H1 (cell line): ENCODE measurements around the gene FPGS. TPM values are rescaled to one million over a fixed set of nuclear protein-coding genes. Genes with fewer than 3 reads are reported as not detected.

Experiments used
- CTCF ChIA-PET: fragments of 300-600 bp; sonication (Branson Sonifier 250); formaldehyde crosslinking; loops from one replicate; lab custom pipeline; 2021; ENCODE audit not compliant: partially characterized antibody; lab: Charles Lee
- POLR2A ChIA-PET: fragments of 300-600 bp; sonication (Branson Sonifier 250); formaldehyde crosslinking; loops from one replicate; lab custom pipeline; 2021; ENCODE audit warnings: inconsistent platforms; ENCODE audit not compliant: partially characterized antibody; lab: Charles Lee
- DNase-seq, 2 experiments: peaks; one replicate each; pipeline versions ENCODE4 v3.0.0 to v3.0.0-alpha.2; 2010 to 2022; ENCODE audit warnings: low spot score in 2 of 2, low read depth in 1 of 2, mixed read lengths in 1 of 2
- FAIRE-seq: peaks from 2 replicates; lab custom pipeline; 2011; peaks lifted over from hg19 to GRCh38; lab: Jason Lieb, UNC
- H2AFZ ChIP-seq: 2 replicates; pipeline ENCODE4 v1.8.1; 2012; ENCODE audit warnings: low read length, inconsistent platforms
- H2AK5ac ChIP-seq: 2 replicates; pipeline ENCODE4 v1.6.1; 2013; ENCODE audit warnings: low read depth, low read length
- H2BK120ac ChIP-seq: replicated peaks from 2 replicates; pipeline ENCODE3; 2013; ENCODE audit warnings: low read depth, low read length, inconsistent platforms
- H2BK12ac ChIP-seq: 2 replicates; pipeline ENCODE4 v1.6.1; 2013; ENCODE audit warnings: low read depth, low read length
- H2BK15ac ChIP-seq: 2 replicates; pipeline ENCODE4 v1.6.1; 2013; ENCODE audit warnings: low read length
- H2BK20ac ChIP-seq: 2 replicates; pipeline ENCODE4 v1.6.1; 2013; ENCODE audit warnings: low read length
- H2BK5ac ChIP-seq: 2 replicates; pipeline ENCODE4 v1.6.1; 2013; ENCODE audit warnings: low read depth, low read length
- H3K14ac ChIP-seq: 2 replicates; pipeline ENCODE4 v1.6.1; 2013; ENCODE audit warnings: inconsistent platforms; ENCODE audit not compliant: insufficient read length
- H3K18ac ChIP-seq: 2 replicates; pipeline ENCODE4 v1.6.1; 2013; ENCODE audit warnings: low read length; ENCODE audit errors: extremely low read depth
- H3K23ac ChIP-seq: 2 replicates; pipeline ENCODE4 v1.6.1; 2013; ENCODE audit warnings: inconsistent platforms; ENCODE audit not compliant: insufficient read length
- H3K23me2 ChIP-seq: 2 replicates; pipeline ENCODE4 v1.6.1; 2013; ENCODE audit warnings: low read depth, low read length
- H3K27ac ChIP-seq: 2 replicates; pipeline ENCODE4 v1.6.1; 2011; ENCODE audit warnings: low read depth, low read length, inconsistent platforms
- H3K27me3 ChIP-seq, 4 experiments: replicated peaks in 1 of 4; 1 replicate in 1 of 4; 2 replicates in 3 of 4; pipeline versions ENCODE4 v1.6.1 to v1.8.1; 2011 to 2013; ENCODE audit warnings: low read length in 3 of 4, mild to moderate bottlenecking in 3 of 4, inconsistent platforms in 2 of 4, mixed read lengths in 2 of 4, moderate library complexity in 1 of 4; ENCODE audit not compliant: control insufficient read depth in 3 of 4, insufficient read depth in 3 of 4; ENCODE audit errors: extremely low read depth in 1 of 4
- H3K36me3 ChIP-seq, 4 experiments: 2 replicates each; pipeline versions ENCODE4 v1.6.1 to v1.8.1; 2011 to 2013; ENCODE audit warnings: mild to moderate bottlenecking in 4 of 4, low read length in 3 of 4, moderate library complexity in 2 of 4, control low read depth in 1 of 4, inconsistent platforms in 1 of 4; ENCODE audit not compliant: insufficient read depth in 4 of 4, control insufficient read depth in 2 of 4
- H3K4ac ChIP-seq: replicated peaks from 2 replicates; pipeline ENCODE3; 2013; ENCODE audit warnings: low read length, low read depth, mixed read lengths, inconsistent platforms; ENCODE audit not compliant: insufficient read length
- H3K4me1 ChIP-seq, 4 experiments: replicated peaks in 1 of 4; 1 replicate in 1 of 4; 2 replicates in 3 of 4; pipeline versions ENCODE4 v1.6.1 to v1.8.1; 2011 to 2013; ENCODE audit warnings: low read length in 3 of 4, inconsistent platforms in 2 of 4, mixed read lengths in 1 of 4; ENCODE audit not compliant: insufficient read depth in 4 of 4, control insufficient read depth in 3 of 4
- H3K4me2 ChIP-seq, 2 experiments: 2 replicates each; pipeline versions ENCODE4 v1.6.1 to v1.8.1; 2011 to 2013; ENCODE audit warnings: low read depth in 2 of 2, low read length in 2 of 2, control low read depth in 1 of 2, inconsistent platforms in 1 of 2, mild to moderate bottlenecking in 1 of 2; ENCODE audit not compliant: insufficient read depth in 1 of 2
- H3K4me3 ChIP-seq, 4 experiments: fragments of 200-600, 300-600 bp in 1 of 4; sonication (generic), shearing (Covaris generic), sonication (Bioruptor Twin) in 1 of 4; 2 replicates each; pipeline versions ENCODE4 v1.5.1 to v1.8.1; 2011 to 2016; ENCODE audit warnings: low read length in 4 of 4, low read depth in 3 of 4, control low read depth in 2 of 4, inconsistent platforms in 2 of 4, mild to moderate bottlenecking in 2 of 4, mixed read lengths in 1 of 4, moderate library complexity in 1 of 4; ENCODE audit not compliant: insufficient read depth in 2 of 4; ENCODE audit errors: extremely low read depth in 1 of 4
- H3K56ac ChIP-seq: replicated peaks from 2 replicates; pipeline ENCODE3; 2013; ENCODE audit warnings: low read depth, mild to moderate bottlenecking, mixed read lengths, low read length, inconsistent platforms; ENCODE audit not compliant: insufficient read length
- H3K79me1 ChIP-seq: 2 replicates; pipeline ENCODE4 v1.6.1; 2013; ENCODE audit warnings: low read depth, low read length, control low read depth
- H3K79me2 ChIP-seq, 2 experiments: 2 replicates each; pipeline versions ENCODE4 v1.6.1 to v1.8.1; 2012 to 2013; ENCODE audit warnings: low read length in 2 of 2, mild to moderate bottlenecking in 2 of 2, inconsistent platforms in 1 of 2; ENCODE audit not compliant: insufficient read depth in 2 of 2, control insufficient read depth in 1 of 2
- H3K9ac ChIP-seq, 4 experiments: replicated peaks in 1 of 4; 1 replicate in 1 of 4; 2 replicates in 3 of 4; pipeline versions ENCODE4 v1.6.1 to v1.8.1; 2011 to 2013; ENCODE audit warnings: low read depth in 3 of 4, low read length in 3 of 4, control low read depth in 2 of 4, mild to moderate bottlenecking in 2 of 4, moderate library complexity in 2 of 4, inconsistent platforms in 1 of 4; ENCODE audit errors: extremely low read depth in 1 of 4
- H3K9me3 ChIP-seq, 2 experiments: 2 replicates each; pipeline versions ENCODE4 v1.6.1 to v1.8.1; 2012 to 2013; ENCODE audit warnings: mild to moderate bottlenecking in 2 of 2, moderate library complexity in 2 of 2, control low read depth in 1 of 2, inconsistent platforms in 1 of 2, low read depth in 1 of 2, low read length in 1 of 2, mixed read lengths in 1 of 2; ENCODE audit not compliant: insufficient read depth in 2 of 2
- H4K20me1 ChIP-seq, 2 experiments: replicated peaks in 1 of 2; 2 replicates each; pipeline versions ENCODE3 to v1.8.1; 2011 to 2013; ENCODE audit warnings: inconsistent platforms in 2 of 2, low read length in 2 of 2, mild to moderate bottlenecking in 1 of 2; ENCODE audit not compliant: insufficient read depth in 2 of 2, control insufficient read depth in 1 of 2
- H4K5ac ChIP-seq: 2 replicates; pipeline ENCODE4 v1.6.1; 2013; ENCODE audit warnings: low read length, low read depth, mixed read lengths, inconsistent platforms; ENCODE audit not compliant: insufficient read length
- H4K8ac ChIP-seq: 2 replicates; pipeline ENCODE4 v1.8.0; 2013; ENCODE audit warnings: mild to moderate bottlenecking, moderate library complexity, low read length, inconsistent platforms; ENCODE audit not compliant: insufficient read depth; ENCODE audit errors: extremely low read depth
- H4K91ac ChIP-seq: replicated peaks from 2 replicates; pipeline ENCODE3; 2013; ENCODE audit warnings: low read length, mixed read lengths, inconsistent platforms; ENCODE audit not compliant: insufficient read length
- ASH2L ChIP-seq: fragments of 200-600, 300-600 bp; sonication (generic); IDR thresholded peaks from one replicate; pipeline ENCODE4 v1.7.1; 2017; ENCODE audit warnings: low read length
- BRCA1 ChIP-seq: IDR thresholded peaks from 2 replicates; pipeline ENCODE4 v1.6.1; 2012; ENCODE audit warnings: low read depth, low read length, improper control_type of control experiment
- CTCF ChIP-seq, 3 experiments: IDR thresholded peaks; 1 replicate in 2 of 3; 2 replicates in 1 of 3; pipeline versions ENCODE4 v1.5.1 to v1.6.1; 2011; ENCODE audit warnings: low read length in 3 of 3, mild to moderate bottlenecking in 3 of 3, inconsistent platforms in 2 of 3, low read depth in 1 of 3, moderate library complexity in 1 of 3; ENCODE audit not compliant: insufficient read depth in 1 of 3; ENCODE audit errors: control extremely low read depth in 1 of 3
- E2F6 ChIP-seq: IDR thresholded peaks from 2 replicates; pipeline ENCODE4 v1.6.1; 2012; ENCODE audit warnings: inconsistent platforms
- EGR1 ChIP-seq: IDR thresholded peaks from 2 replicates; pipeline ENCODE4 v1.6.1; 2011; ENCODE audit warnings: low read depth, low read length, borderline replicate concordance
- FOSL1 ChIP-seq: IDR thresholded peaks from 2 replicates; pipeline ENCODE4 v1.6.1; 2011; ENCODE audit warnings: mild to moderate bottlenecking, low read depth, low read length, moderate library complexity; ENCODE audit not compliant: insufficient read depth
- JUN ChIP-seq: IDR thresholded peaks from 2 replicates; pipeline ENCODE4 v1.6.1; 2011; ENCODE audit warnings: low read depth, mild to moderate bottlenecking, improper control_type of control experiment, low read length
- KDM4A ChIP-seq: IDR thresholded peaks from one replicate; pipeline ENCODE4 v1.7.1; 2012; ENCODE audit warnings: low read depth, mild to moderate bottlenecking, moderate library complexity, low read length, inconsistent platforms; ENCODE audit not compliant: severe bottlenecking
- RNF2 ChIP-seq: fragments of 200-900, 300-1000 bp; sonication (generic); IDR thresholded peaks from 2 replicates; pipeline ENCODE4 v1.7.1; 2016; ENCODE audit warnings: borderline replicate concordance, low read depth, mild to moderate bottlenecking, antibody characterized with exemption, low read length; ENCODE audit not compliant: poor library complexity, severe bottlenecking; ENCODE audit errors: missing control alignments
- SUZ12 ChIP-seq: fragments of 200-600 bp; sonication (generic); IDR thresholded peaks from 2 replicates; pipeline ENCODE4 v1.6.1; 2012; ENCODE audit warnings: mild to moderate bottlenecking, inconsistent platforms, low read length, moderate library complexity, mixed read lengths
- WGBS, 2 experiments: shearing (Covaris generic) in 1 of 2; methylation state at CpG; one replicate each; pipeline versions ENCODE4 v1.1.6 to v1.1.7; 2013 to 2015; ENCODE audit warnings: low lambda C conversion rate in 2 of 2, mixed read lengths in 2 of 2, inconsistent platforms in 1 of 2, low coverage in 1 of 2, missing lambda C conversion rate in 1 of 2; ENCODE audit not compliant: insufficient replicate concordance in 2 of 2, insufficient coverage in 1 of 2, insufficient read length in 1 of 2; ENCODE audit errors: extremely low coverage in 1 of 2, missing lambda C conversion rate in 1 of 2; 5-methylcytosine and 5-hydroxymethylcytosine counted together
- polyA plus RNA-seq, 7 experiments: library from polyadenylated mRNA; depleted of rRNA in 3 of 7; stranded (reverse) in 5 of 7; unstranded in 2 of 7; fragments of >200 nt in 5 of 7; fragments of 200-250 nt in 2 of 7; gene quantifications; 1 replicate in 5 of 7; 2 replicates in 1 of 7; 4 replicates in 1 of 7; pipeline versions ENCODE4 v1.2.1 to v1.2.3, GENCODE V29; 2011 to 2013; ENCODE audit warnings: missing spikeins in 2 of 7, mixed read lengths in 2 of 7
- total RNA-seq: library from RNA; stranded (reverse); fragmentation: NEBNext Ultra II Directional; extraction: Animal tissue kit (Norgen Biotek cat#: 25700); gene quantifications from 2 replicates; pipeline ENCODE4 v1.2.1, GENCODE V29; 2021

The FPGS gene
- total and polyA plus RNA-seq, 2 of the 8 experiments (the other 6 are each of a cell fraction or from before 2014, with no cell fraction given): 62.4 to 83.0 TPM

GRCh38 chr9:127770583-127770904, 32.1 kb upstream of the FPGS start:
- Histone ChIP-seq H4K91ac (no peak overlapping the region), H2BK120ac (no peak overlapping the region), H3K18ac (0 out of 2 replicates have a peak overlapping the region, but pooled peaks have one; percentile 34), H3K4ac (no peak overlapping the region), H4K20me1 (no peaks in the 10 kb centered on the region), H3K27ac (no peak overlapping the region), H3K79me1 (no peaks in the 10 kb centered on the region), H4K8ac (no peak overlapping the region), H3K23me2 (no peaks in the 10 kb centered on the region; the same call in 1 of the 2 replicates), H2BK15ac (no peak overlapping the region), H3K4me3 (peak overlapping the region; percentile 50 to 72 (median 60); a peak in 5 of 8 replicates), H3K9me3 (no peaks in the 10 kb centered on the region), H4K5ac (no peak overlapping the region), H2AK5ac (no peak overlapping the region), H3K4me1 (peaks cover 1 to 15% (median 8%) of the 10 kb centered on the region in 4 experiments), H2BK12ac (no peak overlapping the region), H3K9ac (no peak overlapping the region), H2AFZ (no peak overlapping the region), H3K27me3 (no peaks in the 10 kb centered on the region), H3K56ac (no peak overlapping the region), H3K4me2 (peak overlapping the region; percentile 58 to 94), H3K79me2 (no peaks in the 10 kb centered on the region), H2BK5ac (no peak overlapping the region), H3K36me3 (no peaks in the 10 kb centered on the region), H3K14ac (no peak overlapping the region), H2BK20ac (no peak overlapping the region), H3K23ac (no peak overlapping the region)
- POLR2A ChIA-PET: interaction anchor here (0.6 to 1.9 kb wide), 9 partner anchors 16 to 213 kb away, joined by 3 to 6 read pairs (median 3); partner anchors contain the start of gene FPGS
- DNase-seq (no peak), FAIRE-seq (no peak)
- WGBS, 2 experiments: 72% methylated on average over 3 of the region's 3 CpGs; no CpG with 5 or more reads in 1 of the 2 experiments
- CTCF ChIA-PET: interaction anchor here (0.8 to 14.6 kb wide), 15 partner anchors 8 to 267 kb away, joined by 3 to 227 read pairs (median 4); partner anchors contain the start of genes CDK9, SH2D3C and TOR2A
- TF ChIP-seq SUZ12: no peak
- TF ChIP-seq ASH2L: no peak
- no peak for TF ChIP-seq E2F6
- TF ChIP-seq KDM4A: peak; percentile 4
- TF ChIP-seq RNF2: no peak
- TF ChIP-seq EGR1: no peak
- TF ChIP-seq FOSL1: no peak
- no peak for TF ChIP-seq BRCA1
- no peak for TF ChIP-seq JUN
- TF ChIP-seq CTCF (IDR thresholded peaks at IDR 0.05; ENCODE audit: control extremely low read depth in 1 of 3, insufficient read depth in 1 of 3, low read depth in 1 of 3, low read length in 3 of 3): peak in 1 of 3 experiments; percentile 0; a peak in 1 of 4 replicates
